Lung (tissue), 12 donors: ENCODE measurements around the gene DOCK2. TPM values are rescaled to one million over a fixed set of nuclear protein-coding genes. Genes with fewer than 3 reads are reported as not detected.

Source experiments
- ATAC-seq: fragments of 200-7000 bp; cut with Tn5 transposase; one replicate; pipeline ENCODE4 v1.9.1; 2020; ENCODE audit warnings: moderate number of reproducible peaks; ENCODE audit not compliant: insufficient read depth, low FRiP score
- DNase-seq, 3 donors: peaks; one replicate each; pipeline ENCODE4 v3.0.0-alpha.2; 2013 to 2017
- H3K27ac ChIP-seq, 2 donors: one replicate each; pipeline ENCODE4 v1.5.1; 2013; ENCODE audit warnings: mild to moderate bottlenecking in 2 of 2, moderate library complexity in 2 of 2, control low read depth in 1 of 2, inconsistent platforms in 1 of 2, low read depth in 1 of 2, low read length in 1 of 2
- H3K27me3 ChIP-seq, 3 donors: one replicate each; pipeline ENCODE4 v1.5.1; 2013; ENCODE audit warnings: low read length in 2 of 3; ENCODE audit not compliant: control insufficient read depth in 3 of 3, insufficient read depth in 3 of 3
- H3K36me3 ChIP-seq, 4 donors: one replicate each; pipeline ENCODE4 v1.5.1; 2013; ENCODE audit warnings: low read length in 4 of 4, mild to moderate bottlenecking in 1 of 4, moderate library complexity in 1 of 4; ENCODE audit not compliant: control insufficient read depth in 4 of 4, insufficient read depth in 4 of 4
- H3K4me1 ChIP-seq, 5 donors: one replicate each; pipeline ENCODE4 v1.5.1; 2013; ENCODE audit warnings: low read length in 5 of 5, mild to moderate bottlenecking in 2 of 5, moderate library complexity in 1 of 5; ENCODE audit not compliant: control insufficient read depth in 5 of 5, insufficient read depth in 5 of 5
- H3K4me3 ChIP-seq: one replicate; pipeline ENCODE4 v1.5.1; 2013; ENCODE audit warnings: mild to moderate bottlenecking, control low read depth, moderate library complexity
- H3K9ac ChIP-seq, 2 donors: one replicate each; pipeline ENCODE4 v1.5.1; 2013; ENCODE audit warnings: low read length in 2 of 2, control low read depth in 1 of 2; ENCODE audit not compliant: insufficient read depth in 1 of 2
- H3K9me3 ChIP-seq, 4 donors: one replicate each; pipeline ENCODE4 v1.5.1; 2013; ENCODE audit warnings: low read length in 3 of 4, mild to moderate bottlenecking in 1 of 4, moderate library complexity in 1 of 4; ENCODE audit not compliant: control insufficient read depth in 4 of 4, insufficient read depth in 3 of 4
- CTCF ChIP-seq: IDR thresholded peaks from 2 replicates; pipeline ENCODE4 v1.5.1; 2012; ENCODE audit warnings: mild to moderate bottlenecking; ENCODE audit errors: control extremely low read depth, extremely low read depth
- WGBS, 2 donors: extraction: QIAGEN DNeasy Blood & Tissue Kit; methylation state at CpG; one replicate each; pipeline ENCODE4 v1.1.7; 2013; 5-methylcytosine and 5-hydroxymethylcytosine counted together
- polyA plus RNA-seq, 2 donors: library from polyadenylated mRNA; stranded (reverse); fragments of 200-250 nt; gene quantifications; one replicate each; pipeline ENCODE4 v1.2.1, GENCODE V29; 2013
- total RNA-seq, 2 donors: library from RNA; depleted of rRNA in 1 of 2; stranded (reverse); fragments of >200 nt in 1 of 2; gene quantifications; one replicate each; pipeline ENCODE4 v1.2.1, GENCODE V29; 2014 to 2021
- donor health status: control.
- donor health status: control.
- donor health status: Bipolar disorder and iron deficiency.
- donor health status: healthy.
- donor health status: DM: yes; HTN: yes; CAD: no.

The DOCK2 gene
- total and polyA plus RNA-seq, 4 donors = 9.6 to 66.6 (median 43.4) TPM

- Histone ChIP-seq H3K9me3 (no peaks in the 10 kb centered on the region), H3K27me3 (no peaks in the 10 kb centered on the region), H3K4me3 (no peak overlapping the region), H3K36me3 (no peaks in the 10 kb centered on the region), H3K4me1 (peaks cover 0 to 4% (median 0%) of the 10 kb centered on the region in 5 donors), H3K9ac (no peak overlapping the region), H3K27ac (no peak overlapping the region)
- 84 to 91% methylated on average over 6 of the region's 6 CpGs for WGBS, 2 donors
- no peak for DNase-seq
- no peak for TF ChIP-seq CTCF
- ATAC-seq = no peak
Observed at GRCh38 chr5:169954786-169955185, 317.7 kb downstream of the DOCK2 start.

GRCh38 chr5:169956126-169956525 is 319.1 kb downstream of the DOCK2 start:
- Histone ChIP-seq H3K9ac (no peak overlapping the region), H3K4me3 (no peak overlapping the region), H3K4me1 (peaks cover 0 to 2% (median 0%) of the 10 kb centered on the region in 5 donors), H3K27ac (no peak overlapping the region), H3K9me3 (no peaks in the 10 kb centered on the region), H3K36me3 (no peaks in the 10 kb centered on the region), H3K27me3 (no peaks in the 10 kb centered on the region)
- 73 to 78% methylated on average over 3 of the region's 3 CpGs for WGBS, 2 donors
- TF ChIP-seq CTCF = no peak
- ATAC-seq (no peak), DNase-seq (no peak)

GRCh38 chr5:169956756-169957155 is 319.7 kb downstream of the DOCK2 start:
- no peak overlapping the region for H3K27ac ChIP-seq
- TF ChIP-seq CTCF = no peak

GRCh38 chr5:169958278-169958677 is 321.2 kb downstream of the DOCK2 start:
- Histone ChIP-seq H3K36me3 (no peaks in the 10 kb centered on the region), H3K9me3 (no peaks in the 10 kb centered on the region), H3K4me1 (no peaks in the 10 kb centered on the region), H3K27ac (no peak overlapping the region), H3K27me3 (no peaks in the 10 kb centered on the region), H3K9ac (no peak overlapping the region), H3K4me3 (no peak overlapping the region)
- WGBS, 2 donors = 82 to 85% methylated on average over 3 of the region's 3 CpGs
- no peak for TF ChIP-seq CTCF
- no peak for DNase-seq
- no peak for ATAC-seq

More at GRCh38 chr5:169956756-169957155, 319.7 kb downstream of the DOCK2 start:
- ATAC-seq (no peak), DNase-seq (no peak)
- H3K4me3 ChIP-seq = no peak overlapping the region
- H3K27me3 ChIP-seq = no peaks in the 10 kb centered on the region
- no peaks in the 10 kb centered on the region for H3K4me1 ChIP-seq
- peak overlapping the region in 1 of 2 donors; percentile 5 for H3K9ac ChIP-seq
- no peaks in the 10 kb centered on the region for H3K36me3 ChIP-seq
- H3K9me3 ChIP-seq = no peaks in the 10 kb centered on the region
